Lower lobe of right lung (tissue), 2 donors: Measurements from ENCODE around the gene APCDD1. TPM values are rescaled to one million over a fixed set of nuclear protein-coding genes. Genes with fewer than 3 reads are reported as not detected.

Source experiments
- ATAC-seq, 2 donors: fragments of 200-7000 bp; cut with Tn5 transposase; one replicate each; pipeline ENCODE4 v1.9.1; 2020 to 2022; ENCODE audit warnings: mild to moderate bottlenecking in 2 of 2, moderate library complexity in 2 of 2
- DNase-seq: peaks from one replicate; pipeline ENCODE4 v3.0.0-alpha.2; 2020
- H3K27ac ChIP-seq: fragments of 200-600 bp; one replicate; pipeline ENCODE4 v1.8.0; 2022
- H3K27me3 ChIP-seq: fragments of 200-600 bp; one replicate; pipeline ENCODE4 v1.8.0; 2022; ENCODE audit warnings: low read depth
- H3K36me3 ChIP-seq: fragments of 200-600 bp; one replicate; pipeline ENCODE4 v1.8.0; 2022; ENCODE audit warnings: mild to moderate bottlenecking
- H3K4me1 ChIP-seq: fragments of 200-600 bp; one replicate; pipeline ENCODE4 v1.8.0; 2022
- H3K4me3 ChIP-seq: fragments of 200-600 bp; one replicate; pipeline ENCODE4 v1.8.0; 2022; ENCODE audit warnings: mild to moderate bottlenecking
- H3K9me3 ChIP-seq: fragments of 200-600 bp; one replicate; pipeline ENCODE4 v1.8.0; 2022
- intact Hi-C: fragments of 100-400 bp; cut with DNase I; formaldehyde crosslinking; loops from one replicate; pipeline ENCODE4 v1.11.0; 2022
- total RNA-seq: library from RNA; stranded (reverse); fragmentation: NEBNext Ultra II Directional; extraction: Animal tissue kit (Norgen Biotek cat#: 25700); gene quantifications from one replicate; pipeline ENCODE4 v1.2.1, GENCODE V29; 2021
- TF ChIP-seq, protein P1 (sequence below): fragments of 200-600 bp; IDR thresholded peaks from one replicate; pipeline ENCODE4 v1.8.0; 2022; ENCODE audit warnings: antibody characterized with exemption, mild to moderate bottlenecking
- donor health status: DM: no; HTN: yes; CAD: no; lungs with severe emphysema.

Gene APCDD1
- total RNA-seq, 1 donor from 2014 or later: 33.4 TPM

DNA sequence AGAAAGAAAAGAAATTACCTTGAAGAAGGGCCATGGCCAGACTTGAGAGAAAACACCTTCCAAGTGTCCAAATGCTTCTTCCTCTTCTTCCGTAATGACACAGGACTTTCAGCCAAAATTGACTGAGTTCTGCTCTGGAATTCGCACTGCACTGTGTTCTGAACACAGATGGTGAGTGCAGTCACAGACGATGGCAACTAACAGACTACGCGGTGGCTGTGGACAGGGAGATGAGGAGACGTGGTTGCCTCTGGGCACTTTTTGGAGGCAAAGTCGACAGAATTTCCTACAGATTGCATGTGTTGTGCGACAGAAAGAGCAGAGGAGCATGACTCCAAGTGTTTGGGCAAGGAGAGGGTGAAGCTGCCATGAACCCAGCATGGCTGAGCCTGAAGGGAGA is 67.1 kb downstream of the APCDD1 start:
- H3K27ac ChIP-seq: no peak overlapping the region
- H3K4me1 ChIP-seq: peaks cover 31% of the 10 kb centered on the region
- H3K36me3 ChIP-seq: no peaks in the 10 kb centered on the region
- no peaks in the 10 kb centered on the region for H3K27me3 ChIP-seq
- H3K4me3 ChIP-seq: no peak overlapping the region
- H3K9me3 ChIP-seq: no peaks in the 10 kb centered on the region
- ATAC-seq (no peak), DNase-seq (no peak)
- intact Hi-C loops: loop anchor here (5.0 kb wide), 1 partner anchor 549 kb away; no protein-coding TSS in a partner anchor
- TF ChIP-seq, protein P1, sequence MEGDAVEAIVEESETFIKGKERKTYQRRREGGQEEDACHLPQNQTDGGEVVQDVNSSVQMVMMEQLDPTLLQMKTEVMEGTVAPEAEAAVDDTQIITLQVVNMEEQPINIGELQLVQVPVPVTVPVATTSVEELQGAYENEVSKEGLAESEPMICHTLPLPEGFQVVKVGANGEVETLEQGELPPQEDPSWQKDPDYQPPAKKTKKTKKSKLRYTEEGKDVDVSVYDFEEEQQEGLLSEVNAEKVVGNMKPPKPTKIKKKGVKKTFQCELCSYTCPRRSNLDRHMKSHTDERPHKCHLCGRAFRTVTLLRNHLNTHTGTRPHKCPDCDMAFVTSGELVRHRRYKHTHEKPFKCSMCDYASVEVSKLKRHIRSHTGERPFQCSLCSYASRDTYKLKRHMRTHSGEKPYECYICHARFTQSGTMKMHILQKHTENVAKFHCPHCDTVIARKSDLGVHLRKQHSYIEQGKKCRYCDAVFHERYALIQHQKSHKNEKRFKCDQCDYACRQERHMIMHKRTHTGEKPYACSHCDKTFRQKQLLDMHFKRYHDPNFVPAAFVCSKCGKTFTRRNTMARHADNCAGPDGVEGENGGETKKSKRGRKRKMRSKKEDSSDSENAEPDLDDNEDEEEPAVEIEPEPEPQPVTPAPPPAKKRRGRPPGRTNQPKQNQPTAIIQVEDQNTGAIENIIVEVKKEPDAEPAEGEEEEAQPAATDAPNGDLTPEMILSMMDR: no peak

DNA sequence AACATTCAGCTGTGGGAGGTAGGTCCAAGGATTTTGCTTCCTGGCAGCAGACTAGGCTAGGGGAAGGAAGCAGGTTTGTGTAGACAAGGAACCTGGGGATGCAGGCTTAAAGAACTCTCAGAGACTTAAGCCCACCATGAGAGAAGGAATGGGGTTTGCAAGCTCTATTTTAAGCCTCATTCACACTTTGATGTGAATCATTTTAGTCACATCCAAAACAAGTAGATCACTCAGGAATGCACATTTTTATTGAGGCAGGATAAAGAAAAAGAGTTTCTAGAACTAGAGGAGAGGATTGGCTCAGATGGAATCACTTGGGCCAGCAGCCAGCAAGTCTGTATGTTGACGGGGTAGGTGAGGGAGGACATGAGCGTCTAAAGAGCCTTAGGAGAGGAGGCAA is 68.1 kb downstream of the APCDD1 start:
- H3K9me3 ChIP-seq: no peaks in the 10 kb centered on the region
- no peak overlapping the region for H3K4me3 ChIP-seq
- ATAC-seq (no peak), DNase-seq (no peak)
- no peaks in the 10 kb centered on the region for H3K36me3 ChIP-seq
- no peaks in the 10 kb centered on the region for H3K27me3 ChIP-seq
- intact Hi-C loops: loop anchor here (5.0 kb wide), 1 partner anchor 550 kb away; no protein-coding TSS in a partner anchor
- TF ChIP-seq, protein P1: no peak
- no peak overlapping the region for H3K27ac ChIP-seq
- H3K4me1 ChIP-seq: peaks cover 41% of the 10 kb centered on the region

DNA sequence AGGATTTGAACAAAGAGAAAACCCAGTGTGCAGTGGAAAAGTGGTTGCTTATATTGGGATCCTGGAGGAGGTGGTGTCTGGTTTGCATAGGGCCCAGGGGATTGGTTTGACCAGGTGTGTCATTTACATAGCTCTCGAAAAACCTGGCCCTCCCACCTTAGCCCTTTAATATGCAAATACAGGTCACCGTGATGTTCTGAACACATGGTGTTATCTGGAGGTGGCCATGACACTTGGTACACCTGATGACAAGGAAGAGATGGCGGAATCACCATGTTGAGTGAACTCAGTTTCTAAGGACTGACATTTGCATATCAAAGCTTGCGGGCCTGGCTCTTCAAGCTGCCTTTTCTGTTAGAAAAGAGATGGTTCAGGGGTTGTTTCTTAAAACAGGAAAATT is 69.1 kb downstream of the APCDD1 start:
- H3K36me3 ChIP-seq: no peaks in the 10 kb centered on the region
- no peaks in the 10 kb centered on the region for H3K9me3 ChIP-seq
- no peak overlapping the region for H3K27ac ChIP-seq
- H3K4me1 ChIP-seq: peaks cover 43% of the 10 kb centered on the region
- H3K27me3 ChIP-seq: no peaks in the 10 kb centered on the region
- ATAC-seq (no peak), DNase-seq (no peak)
- H3K4me3 ChIP-seq: no peak overlapping the region
- TF ChIP-seq, protein P1: no peak
- intact Hi-C loops: loop anchor here (5.0 kb wide), 1 partner anchor 551 kb away; no protein-coding TSS in a partner anchor

DNA sequence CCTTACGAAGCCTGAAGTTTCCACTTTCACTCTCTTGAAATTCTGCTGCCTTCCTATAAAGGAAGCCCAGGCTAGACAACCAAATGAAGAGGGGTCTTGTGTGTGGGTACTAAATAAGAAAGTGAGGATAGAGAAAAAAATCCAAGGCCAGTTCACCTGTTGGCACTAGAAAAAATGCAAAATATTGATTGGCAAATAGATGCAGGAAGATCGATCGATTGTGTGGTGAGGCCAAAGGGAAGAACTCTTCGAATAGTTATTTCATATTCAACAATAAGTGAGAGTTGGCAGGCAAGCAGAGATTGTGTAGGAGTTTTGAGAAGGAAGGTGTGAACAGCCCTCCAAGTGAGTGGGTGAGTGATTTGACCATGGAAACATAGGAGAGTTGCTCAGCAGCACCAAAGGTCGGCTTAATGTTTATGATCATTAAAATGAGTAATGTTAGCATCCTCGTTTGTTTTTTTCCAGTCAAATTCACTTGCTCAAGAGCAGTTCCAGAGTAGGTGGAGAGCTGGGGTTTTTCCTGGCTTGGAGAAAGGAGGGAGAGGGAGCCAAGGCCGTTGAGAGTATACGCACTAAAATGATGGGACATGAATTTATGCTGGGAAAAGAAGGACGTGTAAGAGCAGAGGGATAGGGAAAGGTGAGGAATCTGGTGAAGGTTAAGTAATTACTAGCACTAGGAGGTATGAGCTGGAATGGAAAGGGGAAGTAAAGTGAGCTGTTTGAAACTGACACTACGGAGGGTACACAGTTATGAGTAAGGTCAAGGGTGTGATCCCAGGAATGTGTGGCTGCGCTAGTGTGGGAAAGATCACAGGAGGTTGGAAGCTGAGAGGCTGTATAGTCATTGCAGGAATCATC is 70.3 kb downstream of the APCDD1 start:
- intact Hi-C loops: loop anchor here (5.0 kb wide), 1 partner anchor 552 kb away; no protein-coding TSS in a partner anchor
- TF ChIP-seq, protein P1: no peak
- no peak overlapping the region for H3K27ac ChIP-seq
- no peaks in the 10 kb centered on the region for H3K36me3 ChIP-seq
- H3K9me3 ChIP-seq: no peaks in the 10 kb centered on the region
- peaks cover 40% of the 10 kb centered on the region for H3K4me1 ChIP-seq
- DNase-seq: no peak
- peak overlapping the region; percentile 94 for H3K4me3 ChIP-seq
- H3K27me3 ChIP-seq: no peaks in the 10 kb centered on the region
- no peak for ATAC-seq

DNA sequence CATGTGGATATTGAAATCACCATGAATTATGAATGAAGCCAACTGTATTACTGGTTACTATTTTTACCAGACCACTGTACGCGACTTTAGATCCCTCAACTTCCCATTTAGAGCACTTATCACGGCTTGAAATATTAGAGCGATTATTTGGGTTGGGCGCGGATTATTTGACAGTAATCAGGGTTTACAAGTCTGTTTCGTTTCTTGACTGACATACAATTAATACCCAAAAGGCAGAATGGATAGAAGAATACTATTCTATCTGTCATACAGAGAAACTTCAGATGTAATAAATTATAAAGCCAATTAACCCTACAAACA is 70.9 kb downstream of the APCDD1 start:
- TF ChIP-seq, protein P1: no peak
- ATAC-seq: no peak
- DNase-seq: no peak
- Histone ChIP-seq H3K27me3 (no peaks in the 10 kb centered on the region), H3K36me3 (no peaks in the 10 kb centered on the region), H3K9me3 (no peaks in the 10 kb centered on the region), H3K4me3 (peak overlapping the region; percentile 94), H3K4me1 (peaks cover 43% of the 10 kb centered on the region), H3K27ac (no peak overlapping the region)
- intact Hi-C loops: no loop called here
